Left ventricle myocardium inferior (tissue), 1 donor: Measurements from ENCODE around the gene AGBL4. TPM values are rescaled to one million over a fixed set of nuclear protein-coding genes. Genes with fewer than 3 reads are reported as not detected.
"Not testable (repeated sequence)": the region's sequence is repeated elsewhere in the genome, so short reads cannot be mapped to it uniquely, and the experiment has no call there.

Source experiments
- DNase-seq: peaks from one replicate; pipeline ENCODE4 v3.0.0-alpha.2; 2020
- H3K27ac ChIP-seq: fragments of 200-600 bp; replicated peaks from 2 replicates; pipeline ENCODE4 v1.8.0; 2021
- H3K27me3 ChIP-seq: fragments of 200-600 bp; 2 replicates; pipeline ENCODE4 v1.8.0; 2021; ENCODE audit warnings: low read depth
- H3K36me3 ChIP-seq: fragments of 200-600 bp; 2 replicates; pipeline ENCODE4 v1.8.0; 2021
- H3K4me1 ChIP-seq: fragments of 200-600 bp; 2 replicates; pipeline ENCODE4 v1.8.0; 2021
- H3K4me3 ChIP-seq: fragments of 200-600 bp; 2 replicates; pipeline ENCODE4 v1.8.0; 2021; ENCODE audit warnings: mild to moderate bottlenecking, moderate library complexity
- H3K9me3 ChIP-seq: fragments of 200-600 bp; replicated peaks from 2 replicates; pipeline ENCODE4 v1.8.0; 2021
- intact Hi-C: fragments of 100-400 bp; cut with micrococcal nuclease; formaldehyde crosslinking; loops from one replicate; pipeline ENCODE4 v1.11.0; 2022
- total RNA-seq: library from RNA; stranded (reverse); fragmentation: NEBNext Ultra II Directional; extraction: Animal tissue kit (Norgen Biotek cat#: 25700); gene quantifications from one replicate; pipeline ENCODE4 v1.2.1, GENCODE V29; 2021
- TF ChIP-seq, protein P1 (sequence below): fragments of 200-600 bp; IDR thresholded peaks from 2 replicates; pipeline ENCODE4 v1.8.0; 2021; ENCODE audit warnings: antibody characterized with exemption, mild to moderate bottlenecking, borderline replicate concordance
- donor health status: DM: no; HTN: yes; CAD: no; lungs with severe emphysema.

AGBL4 gene
- total RNA-seq, 1 donor from 2014 or later = 0.38 TPM

DNA sequence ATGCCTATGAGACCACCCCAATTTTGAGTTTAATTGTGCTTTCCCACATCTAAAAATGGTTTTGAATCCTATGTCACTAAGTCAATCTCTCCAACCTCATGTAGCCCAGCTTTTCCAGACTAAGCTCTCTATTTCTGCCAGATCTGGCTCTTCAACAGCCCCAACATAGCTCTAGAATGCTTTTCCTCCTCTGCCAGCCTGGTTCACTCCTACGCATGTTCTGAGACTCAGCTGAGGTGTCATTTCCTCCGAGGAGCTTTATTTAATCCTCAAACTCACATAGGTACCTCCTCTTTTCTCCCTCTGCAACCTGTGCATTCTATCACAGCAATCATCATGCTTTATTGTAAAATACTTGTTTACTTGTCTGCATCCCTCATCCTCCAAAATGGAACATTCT lies 729.2 kb downstream of the AGBL4 start:
- Histone ChIP-seq H3K4me1 (no peaks in the 10 kb centered on the region), H3K36me3 (no peaks in the 10 kb centered on the region), H3K27me3 (no peaks in the 10 kb centered on the region), H3K9me3 (peaks cover 8% of the 10 kb centered on the region), H3K27ac (no peak overlapping the region), H3K4me3 (no peak overlapping the region)
- TF ChIP-seq, protein P1, sequence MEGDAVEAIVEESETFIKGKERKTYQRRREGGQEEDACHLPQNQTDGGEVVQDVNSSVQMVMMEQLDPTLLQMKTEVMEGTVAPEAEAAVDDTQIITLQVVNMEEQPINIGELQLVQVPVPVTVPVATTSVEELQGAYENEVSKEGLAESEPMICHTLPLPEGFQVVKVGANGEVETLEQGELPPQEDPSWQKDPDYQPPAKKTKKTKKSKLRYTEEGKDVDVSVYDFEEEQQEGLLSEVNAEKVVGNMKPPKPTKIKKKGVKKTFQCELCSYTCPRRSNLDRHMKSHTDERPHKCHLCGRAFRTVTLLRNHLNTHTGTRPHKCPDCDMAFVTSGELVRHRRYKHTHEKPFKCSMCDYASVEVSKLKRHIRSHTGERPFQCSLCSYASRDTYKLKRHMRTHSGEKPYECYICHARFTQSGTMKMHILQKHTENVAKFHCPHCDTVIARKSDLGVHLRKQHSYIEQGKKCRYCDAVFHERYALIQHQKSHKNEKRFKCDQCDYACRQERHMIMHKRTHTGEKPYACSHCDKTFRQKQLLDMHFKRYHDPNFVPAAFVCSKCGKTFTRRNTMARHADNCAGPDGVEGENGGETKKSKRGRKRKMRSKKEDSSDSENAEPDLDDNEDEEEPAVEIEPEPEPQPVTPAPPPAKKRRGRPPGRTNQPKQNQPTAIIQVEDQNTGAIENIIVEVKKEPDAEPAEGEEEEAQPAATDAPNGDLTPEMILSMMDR = no peak
- DNase-seq = no peak
- intact Hi-C loops = no loop called here

DNA sequence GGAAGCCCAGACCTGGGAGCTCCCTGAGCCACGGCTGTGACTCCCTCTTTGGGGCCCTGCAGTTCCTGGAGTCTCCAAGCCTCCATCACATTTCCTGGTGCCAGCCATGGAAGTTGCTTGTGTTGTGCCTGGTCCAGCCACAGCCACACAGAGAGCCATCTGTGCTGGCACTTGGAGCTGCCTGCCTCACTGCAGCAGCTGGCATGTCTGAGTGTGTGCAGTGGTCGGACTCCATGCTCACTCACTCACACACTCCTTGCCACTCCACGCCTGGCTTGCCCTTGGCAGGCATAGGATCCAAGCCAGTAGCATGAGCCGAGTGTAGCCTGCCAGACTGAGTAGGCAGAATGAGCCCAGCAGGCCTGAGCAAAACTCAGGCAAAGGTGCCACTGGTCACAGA lies 730.7 kb downstream of the AGBL4 start:
- H3K9me3 ChIP-seq = peaks cover 8% of the 10 kb centered on the region
- no peak for DNase-seq
- TF ChIP-seq, protein P1 = no peak
- no peaks in the 10 kb centered on the region for H3K4me1 ChIP-seq
- H3K27ac ChIP-seq = no peak overlapping the region
- intact Hi-C loops = no loop called here
- H3K27me3 ChIP-seq = no peaks in the 10 kb centered on the region
- no peak overlapping the region for H3K4me3 ChIP-seq
- no peaks in the 10 kb centered on the region for H3K36me3 ChIP-seq

DNA sequence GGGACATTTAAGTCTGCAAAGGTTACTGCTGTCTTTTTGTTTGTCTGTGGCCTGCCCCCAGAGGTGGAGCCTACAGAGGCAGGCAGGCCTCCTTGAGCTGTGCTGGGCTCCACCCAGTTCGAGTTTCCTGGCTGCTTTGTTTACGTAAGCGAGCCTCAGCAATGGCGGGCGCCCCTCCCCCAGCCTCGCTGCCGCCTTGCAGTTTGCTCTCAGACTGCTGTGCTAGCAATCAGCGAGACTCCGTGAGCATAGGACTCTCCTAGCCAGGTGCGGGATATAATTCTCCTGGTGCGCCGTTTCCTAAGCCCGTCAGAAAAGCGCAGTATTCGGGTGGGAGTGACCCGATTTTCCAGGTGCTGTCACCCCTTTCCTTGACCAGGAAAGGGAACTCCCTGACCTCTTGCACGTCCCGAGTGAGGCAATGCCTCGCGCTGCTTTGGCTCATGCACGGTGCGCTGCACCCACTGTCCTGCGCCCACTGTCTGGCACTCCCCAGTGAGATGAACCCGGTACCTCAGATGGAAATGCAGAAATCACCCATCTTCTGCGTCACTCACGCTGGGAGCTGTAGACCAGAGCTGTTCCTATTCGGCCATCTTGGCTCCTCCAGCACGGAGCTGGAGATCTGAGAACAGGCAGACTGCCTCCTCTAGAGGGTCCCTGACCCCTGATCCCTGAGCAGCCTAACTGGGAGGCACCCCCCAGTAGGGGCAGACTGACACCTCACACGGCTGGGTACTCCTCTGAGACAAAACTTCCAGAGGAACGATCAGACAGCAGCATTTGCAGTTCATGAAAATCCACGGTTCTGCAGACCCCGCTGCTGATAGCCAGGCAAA lies 766.3 kb downstream of the AGBL4 start:
- H3K27ac ChIP-seq, H3K4me1 ChIP-seq, H3K27me3 ChIP-seq, intact Hi-C loops, H3K36me3 ChIP-seq, DNase-seq, H3K4me3 ChIP-seq: not testable (repeated sequence)
- peaks cover 47% of the 10 kb centered on the region for H3K9me3 ChIP-seq

DNA sequence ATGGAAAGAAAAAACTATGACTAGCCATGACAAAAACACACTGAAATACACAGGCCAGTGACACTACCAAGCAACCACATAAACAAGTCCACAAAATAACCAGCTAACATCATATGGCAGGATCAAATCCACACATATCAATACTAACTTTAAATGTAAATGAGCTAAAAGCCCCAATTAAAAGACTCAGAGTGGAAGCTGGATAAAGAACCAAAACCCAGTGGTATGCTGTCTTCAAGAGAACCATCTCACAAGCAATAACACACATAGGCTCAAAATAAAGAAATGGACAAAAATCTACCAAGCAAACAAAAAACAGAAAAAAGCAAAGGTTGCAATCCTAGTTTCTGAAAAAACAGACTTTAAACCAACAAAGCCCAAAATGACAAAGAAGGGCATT lies 770.8 kb downstream of the AGBL4 start:
- Histone ChIP-seq H3K9me3 (peaks cover 49% of the 10 kb centered on the region), H3K4me1 (no peaks in the 10 kb centered on the region), H3K27me3 (no peaks in the 10 kb centered on the region), H3K36me3 (no peaks in the 10 kb centered on the region), H3K27ac (no peak overlapping the region), H3K4me3 (no peak overlapping the region)
- intact Hi-C loops = no loop called here
- DNase-seq = no peak
- TF ChIP-seq, protein P1 = no peak

DNA sequence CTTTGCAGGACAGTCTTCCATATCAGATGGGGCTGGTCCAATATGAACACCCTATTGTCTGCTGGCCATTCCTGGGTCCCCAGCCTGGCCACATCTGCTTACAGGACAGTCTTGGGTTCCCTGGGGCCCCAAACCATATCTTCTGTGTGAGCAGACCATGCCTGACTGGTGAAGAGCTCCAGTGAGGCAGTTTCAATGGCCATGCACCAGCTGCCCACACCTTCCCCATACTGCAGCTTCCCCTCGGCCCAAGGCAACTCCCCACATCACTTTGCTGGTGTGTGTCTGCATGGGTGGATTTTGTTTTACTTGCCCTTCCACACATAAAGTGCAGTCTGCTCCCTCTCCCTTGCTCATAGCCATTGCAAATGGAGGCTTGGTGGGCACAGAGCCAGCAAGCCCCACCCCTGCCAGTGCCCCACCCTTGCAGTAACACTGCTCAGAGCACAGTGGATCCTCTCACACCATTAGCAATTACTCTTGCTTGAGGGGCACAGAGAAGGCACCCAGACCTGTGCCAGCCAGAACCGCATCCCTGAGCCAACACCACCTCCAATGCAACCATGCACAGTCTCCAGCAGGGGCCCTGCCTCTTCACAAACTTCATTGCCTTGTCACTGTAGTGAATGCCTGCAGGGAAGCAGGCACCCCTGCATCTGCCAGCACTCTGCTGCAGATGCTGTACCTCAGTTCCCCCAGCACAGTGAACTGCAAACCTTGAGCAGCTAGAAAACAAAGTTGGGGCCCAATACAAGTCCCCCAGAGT lies 772.6 kb downstream of the AGBL4 start:
- TF ChIP-seq, protein P1 = no peak
- no peaks in the 10 kb centered on the region for H3K4me1 ChIP-seq
- no peak for DNase-seq
- no peak overlapping the region for H3K4me3 ChIP-seq
- no peak overlapping the region for H3K27ac ChIP-seq
- peaks cover 40% of the 10 kb centered on the region for H3K9me3 ChIP-seq
- no peaks in the 10 kb centered on the region for H3K27me3 ChIP-seq
- H3K36me3 ChIP-seq = no peaks in the 10 kb centered on the region
- intact Hi-C loops = no loop called here
